WTC11 (cell line): ENCODE results near the gene GPC1.

Experiments
- CTCF ChIP-seq: fragments of 200-600 bp; IDR thresholded peaks from 2 replicates; pipeline ENCODE4 v1.8.0; 2022; ENCODE audit warnings: antibody characterized with exemption
- ELF4 ChIP-seq: sonication (generic); formaldehyde crosslinking; IDR thresholded peaks from 2 replicates; pipeline ENCODE4 v1.8.1; 2022; ENCODE audit warnings: low read depth, mild to moderate bottlenecking, moderate library complexity, missing genetic modification reagents
- PRDM15 ChIP-seq: sonication (generic); formaldehyde crosslinking; IDR thresholded peaks from 2 replicates; pipeline ENCODE4 v1.8.0; 2022; ENCODE audit warnings: missing genetic modification reagents

- TF ChIP-seq ELF4 (CRISPR knock-in tag) (no peak), PRDM15 (no peak), CTCF (no peak)
Observed at GRCh38 chr2:240455272-240455646, 19.8 kb downstream of the GPC1 start.
